GM19351 (cell line): ENCODE measurements around the gene ENTREP3.
A peak's percentile ranks its signal among the peaks of the same experiment; 100 is the strongest.
"Not testable (repeated sequence)": the region's sequence is repeated elsewhere in the genome, so short reads cannot be mapped to it uniquely, and the experiment has no call there.

Experiments
- ATAC-seq: cut with Tn5 transposase; IDR thresholded peaks from one replicate; pipeline ENCODE4 v1.9.1; 2021; ENCODE audit warnings: mild to moderate bottlenecking, moderate library complexity; ENCODE audit not compliant: unreplicated experiment

The ENTREP3 gene

DNA sequence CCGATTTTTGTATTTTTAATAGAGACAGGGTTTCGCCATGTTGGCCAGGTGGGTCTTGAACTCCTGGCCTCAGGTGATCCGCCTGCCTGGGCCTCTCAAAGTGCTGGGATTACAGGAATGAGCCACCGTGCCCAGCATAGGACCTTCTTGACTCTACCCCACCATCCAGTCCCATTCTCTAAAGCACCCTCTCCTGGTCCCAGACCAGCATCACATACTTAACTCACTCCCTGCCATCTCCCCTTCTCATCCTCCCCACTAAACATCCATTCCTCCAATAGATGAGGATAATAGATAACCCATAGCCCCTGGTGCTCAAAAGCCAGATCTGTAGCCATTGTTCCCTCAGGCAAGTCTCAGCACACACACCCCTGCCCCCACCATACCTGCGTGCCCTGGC lies 2.1 kb downstream of the ENTREP3 start:
- ATAC-seq, result no peak

- no peak for ATAC-seq
Measured at GRCh38 chr1:155251566-155251965, 3.7 kb downstream of the ENTREP3 start.

DNA sequence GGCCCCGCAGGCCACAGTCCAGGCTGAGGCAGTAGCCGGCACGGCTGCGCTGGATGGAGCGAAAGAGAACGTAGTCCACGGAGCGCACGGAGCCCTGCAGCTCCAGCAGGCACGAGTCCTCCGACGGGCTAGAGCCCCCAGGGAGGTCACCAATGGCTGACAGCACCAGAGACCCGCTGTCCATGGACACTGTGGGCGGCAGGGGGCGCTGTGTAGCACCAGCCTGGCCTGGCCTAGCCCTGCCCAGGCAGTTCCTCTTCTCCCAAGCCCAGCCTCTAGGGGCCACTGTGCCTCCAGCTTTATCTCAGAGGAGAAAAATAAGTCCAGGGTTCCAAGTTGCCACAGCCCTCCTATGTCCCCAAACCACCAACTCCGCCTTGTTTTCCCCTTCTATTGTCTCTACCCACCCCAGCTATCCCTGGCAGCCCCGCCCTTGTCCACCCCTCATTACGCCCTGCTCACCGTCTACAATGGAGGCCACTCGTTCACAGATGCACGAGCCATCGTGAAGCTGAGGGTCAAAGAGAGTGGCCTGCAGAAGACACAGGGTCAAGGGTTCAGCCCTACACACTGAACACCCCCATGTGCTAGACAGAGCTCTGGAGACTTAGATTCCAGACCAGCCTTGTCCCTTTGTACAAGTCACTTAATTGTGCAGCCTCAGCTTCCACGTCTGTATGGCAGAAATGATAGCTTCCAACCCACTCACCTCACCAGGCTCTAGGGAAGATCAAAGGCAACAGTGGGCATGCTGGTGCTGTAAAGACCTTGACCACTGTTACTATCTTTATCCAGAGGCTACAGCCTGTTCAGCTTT lies 4.4 kb downstream of the ENTREP3 start:
- peak; percentile 86 for ATAC-seq

DNA sequence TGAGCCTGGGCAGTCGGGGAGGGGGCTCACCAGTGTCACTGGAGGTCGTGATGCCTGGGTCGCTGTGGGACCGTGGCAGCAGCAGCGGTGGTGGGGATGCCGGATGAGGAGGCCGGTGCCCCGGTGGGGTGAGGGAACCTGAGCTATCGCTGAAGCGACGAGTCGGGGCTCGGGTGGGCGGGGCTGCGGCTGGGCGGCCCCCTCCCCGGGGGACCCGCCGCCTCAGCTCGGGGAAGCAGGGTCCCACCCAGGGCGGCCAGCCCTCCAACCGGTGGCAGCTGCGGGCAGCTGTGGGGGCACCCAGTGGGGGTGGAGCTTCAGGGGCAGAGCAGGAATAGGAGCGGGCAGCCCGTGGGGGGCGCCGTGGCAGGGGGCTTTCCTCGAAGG lies 5.0 kb downstream of the ENTREP3 start:
- no peak for ATAC-seq

DNA sequence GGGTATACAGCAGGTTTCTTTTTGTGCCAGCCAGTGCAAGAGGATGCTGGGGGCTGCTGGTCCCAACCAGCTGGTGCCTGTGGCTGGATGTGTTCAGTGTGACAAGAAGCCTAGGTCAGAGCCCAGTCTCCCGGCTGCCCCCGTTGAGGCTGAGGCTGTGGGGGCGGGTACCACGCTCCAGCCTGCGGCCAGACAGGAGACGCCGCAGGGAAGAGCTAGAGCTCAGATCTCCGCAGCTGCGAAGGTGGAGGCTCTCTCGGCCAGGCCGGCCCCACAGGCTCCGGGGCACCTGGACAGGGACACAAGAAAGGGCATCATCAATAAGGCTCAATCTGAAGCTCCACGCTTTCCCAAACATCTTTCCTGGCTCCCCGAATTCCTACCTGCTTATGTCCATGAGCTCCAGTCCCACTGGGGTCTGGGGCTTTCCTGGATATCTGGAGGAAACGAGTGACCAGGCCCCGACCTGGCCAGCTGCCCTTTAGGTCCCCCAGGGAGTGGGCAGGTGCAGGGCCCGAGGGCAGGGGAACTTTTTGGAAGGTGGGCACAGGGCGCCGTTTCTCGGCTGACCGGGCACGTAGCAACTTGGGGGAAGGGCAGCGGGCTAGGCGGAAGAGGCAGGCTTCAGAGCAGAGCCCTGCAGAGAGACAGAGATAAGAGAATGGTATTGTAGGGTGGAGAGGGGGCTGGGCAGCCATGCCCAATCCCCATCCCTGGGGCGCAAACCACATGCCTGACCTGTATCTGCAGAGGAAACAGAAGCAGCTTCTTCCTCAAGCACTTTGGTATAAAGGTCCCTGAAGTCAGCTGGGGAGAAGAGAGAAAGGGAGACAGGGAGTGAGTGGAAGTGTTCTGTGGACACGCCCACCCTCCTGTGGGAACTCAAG lies 7.4 kb downstream of the ENTREP3 start:
- ATAC-seq, result no peak

- ATAC-seq, result not testable (repeated sequence)
Measured at GRCh38 chr1:155246796-155247195, 8.5 kb downstream of the ENTREP3 start.

GRCh38 chr1:155245163-155245524 lies 10.1 kb downstream of the ENTREP3 start:
- ATAC-seq, result no peak

- ATAC-seq, result peak; percentile 91
Measured at GRCh38 chr1:155244368-155245162, 10.7 kb downstream of the ENTREP3 start.

DNA sequence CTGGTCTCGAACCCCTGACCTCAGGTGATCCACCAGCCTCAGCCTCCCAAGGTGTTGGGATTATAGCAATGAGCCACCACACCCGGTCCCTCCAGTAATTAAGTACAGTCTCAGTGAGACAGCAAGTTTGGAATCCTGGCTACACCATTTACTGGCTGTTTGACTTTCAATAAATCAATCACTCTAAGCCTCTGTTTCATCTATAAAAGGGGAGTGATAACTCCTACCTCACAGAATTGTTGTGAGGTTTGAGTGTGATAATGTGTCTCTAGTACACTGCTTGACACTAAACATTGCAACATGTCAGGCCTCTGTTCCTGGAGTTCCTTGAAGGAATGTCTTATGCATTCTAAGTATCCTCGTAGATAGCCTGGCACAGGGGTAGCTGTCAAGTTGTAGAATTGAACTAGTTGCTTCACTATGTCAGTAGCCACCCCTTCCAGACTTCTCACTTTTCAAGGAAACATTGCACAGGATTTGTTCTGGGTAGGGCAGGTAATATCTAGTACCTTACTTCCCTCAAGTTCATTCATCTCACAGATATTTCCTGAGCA lies 12.4 kb downstream of the ENTREP3 start:
- ATAC-seq, result no peak

GRCh38 chr1:155241841-155242264 lies 13.4 kb downstream of the ENTREP3 start:
- ATAC-seq, result no peak

- no peak for ATAC-seq
Measured at GRCh38 chr1:155241069-155241679, 14.1 kb downstream of the ENTREP3 start.

- no peak for ATAC-seq
Measured at GRCh38 chr1:155236451-155236850, 18.8 kb downstream of the ENTREP3 start.

GRCh38 chr1:155235375-155235774 lies 19.9 kb downstream of the ENTREP3 start:
- not testable (repeated sequence) for ATAC-seq

DNA sequence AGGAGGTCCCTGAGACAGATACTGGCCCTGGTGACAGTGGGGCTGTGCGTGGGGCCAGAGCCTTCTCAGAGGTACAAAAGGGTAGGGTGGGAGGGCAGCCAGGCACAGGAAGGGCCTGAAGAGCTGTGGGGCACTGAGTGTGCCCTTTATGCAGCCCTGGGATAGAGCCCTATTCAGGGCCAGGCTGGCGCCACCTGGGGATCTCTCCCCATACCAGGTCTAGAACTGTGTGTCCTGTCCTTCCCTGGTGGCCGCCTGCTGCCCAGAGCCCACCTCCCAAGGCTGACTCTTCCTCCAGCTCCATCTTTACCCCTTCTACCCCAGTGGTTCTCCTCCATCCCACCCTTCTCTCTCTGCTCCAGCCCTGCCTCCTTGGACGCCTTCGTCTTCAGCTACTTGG lies 21.8 kb downstream of the ENTREP3 start:
- not testable (repeated sequence) for ATAC-seq

- ATAC-seq, result not testable (repeated sequence)
Measured at GRCh38 chr1:155232001-155232978, 23.0 kb downstream of the ENTREP3 start.

DNA sequence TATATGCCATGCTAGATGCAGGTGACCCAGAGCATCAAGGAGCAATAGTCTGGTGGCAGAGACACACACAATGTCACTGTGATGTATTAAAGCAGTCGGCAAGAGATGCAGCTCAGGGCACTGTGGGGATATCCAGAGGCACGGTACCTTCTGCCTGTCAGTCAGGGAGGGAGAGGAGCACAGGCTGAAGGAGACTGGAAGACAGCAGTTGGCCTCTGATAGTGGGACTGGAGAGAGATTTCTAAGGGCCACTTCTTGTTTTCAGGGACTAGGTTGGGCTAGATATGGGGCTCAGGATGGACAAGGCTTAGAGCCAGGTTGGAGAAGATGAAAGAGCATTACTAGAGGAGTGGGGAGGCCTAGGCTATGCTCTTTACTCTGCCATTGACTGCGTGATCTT lies 24.0 kb downstream of the ENTREP3 start:
- not testable (repeated sequence) for ATAC-seq

DNA sequence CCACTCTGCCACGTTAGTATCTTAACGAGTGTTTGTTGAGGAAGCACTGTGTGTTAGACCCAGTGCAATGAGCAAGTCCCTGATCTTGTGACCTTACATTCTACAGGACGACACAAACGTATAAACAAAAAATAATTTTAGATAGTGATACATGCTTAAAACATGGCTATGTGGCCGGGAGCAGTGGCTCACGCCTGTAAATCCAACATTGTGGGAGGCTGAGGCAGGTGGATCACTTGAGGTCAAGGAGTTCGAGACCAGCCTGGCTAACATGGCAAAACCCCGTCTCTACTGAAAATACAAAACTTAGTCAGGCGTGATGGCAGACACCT lies 27.2 kb downstream of the ENTREP3 start:
- ATAC-seq, result no peak

DNA sequence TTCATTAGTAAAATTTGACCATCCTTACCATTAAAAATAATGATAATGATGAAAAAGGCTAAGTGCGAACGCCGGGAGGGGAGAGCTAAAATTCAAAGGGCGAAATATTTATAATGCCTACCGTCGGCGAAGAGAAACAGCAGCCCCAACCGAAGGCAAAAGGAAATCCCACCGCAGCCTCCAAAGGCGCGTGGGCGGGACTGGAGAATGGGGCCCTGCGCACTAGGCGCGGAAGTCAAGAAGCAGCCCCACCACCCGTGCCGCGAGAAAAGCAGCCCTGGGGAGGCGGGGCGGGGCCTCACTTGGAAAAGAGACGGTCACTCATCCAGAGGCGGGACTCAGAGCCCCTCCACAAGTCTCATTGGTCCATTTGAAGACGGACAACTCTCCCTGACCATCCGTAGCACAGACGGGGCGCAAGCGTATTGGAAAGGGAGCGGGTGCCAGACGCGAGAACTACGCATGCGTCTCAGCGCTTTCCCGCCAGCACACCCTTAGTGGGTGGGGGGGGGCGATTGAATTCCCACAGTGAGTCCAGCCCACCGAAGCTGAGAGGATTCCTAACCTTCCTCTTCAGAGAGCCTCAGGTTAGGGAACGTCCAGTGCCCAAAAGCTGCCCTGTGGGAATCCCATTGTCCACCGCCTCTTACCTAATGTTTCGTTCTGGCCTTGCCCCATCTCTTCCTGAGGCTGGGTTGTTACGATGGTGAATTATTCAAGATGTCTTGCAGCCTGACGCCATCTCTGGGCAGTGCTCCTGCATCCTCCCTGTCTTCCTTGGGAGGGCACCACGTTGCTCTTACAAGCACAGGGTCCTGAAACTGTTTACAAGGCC lies 27.8 kb downstream of the ENTREP3 start:
- peak; percentile 82 for ATAC-seq

GRCh38 chr1:155226910-155227260 lies 28.4 kb downstream of the ENTREP3 start:
- no peak for ATAC-seq
